HG03565 (cell line): ENCODE data around the gene EDEM3.
"Not testable (repeated sequence)": the region's sequence is repeated elsewhere in the genome, so short reads cannot be mapped to it uniquely, and the experiment has no call there.

Experiments used
- ATAC-seq: cut with Tn5 transposase; IDR thresholded peaks from one replicate; pipeline ENCODE4 v1.9.1; 2021; ENCODE audit warnings: mild to moderate bottlenecking, moderate library complexity; ENCODE audit not compliant: unreplicated experiment

EDEM3 gene

DNA sequence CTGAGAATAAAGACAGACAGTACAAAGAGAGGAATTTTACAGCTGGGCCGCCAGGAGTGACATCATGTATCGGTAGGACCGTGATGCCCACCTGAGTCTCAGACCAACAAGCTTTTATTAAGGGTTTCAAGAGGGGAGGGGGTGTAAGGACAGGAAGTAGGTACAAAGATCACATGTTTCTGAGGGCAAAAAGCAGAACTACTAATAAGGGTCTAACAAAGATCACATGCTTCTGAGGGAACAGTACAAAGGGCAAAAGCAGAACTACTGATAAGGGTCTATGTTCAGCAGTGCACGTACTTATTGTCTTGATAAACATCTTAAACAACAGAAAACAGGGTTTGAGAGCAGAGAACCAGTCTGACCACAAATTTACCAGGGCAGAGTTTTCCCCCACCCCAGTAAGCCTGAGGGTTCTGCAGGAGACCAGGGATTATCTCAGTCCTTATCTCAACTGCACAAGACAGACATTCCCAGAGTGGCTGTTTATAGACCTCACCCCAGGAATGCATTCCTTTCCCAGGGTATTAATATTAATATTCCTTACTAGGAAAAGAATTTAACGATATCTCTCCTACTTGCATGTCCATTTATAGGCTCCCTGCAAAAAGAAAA is 73.9 kb downstream of the EDEM3 start:
- not testable (repeated sequence) for ATAC-seq

DNA sequence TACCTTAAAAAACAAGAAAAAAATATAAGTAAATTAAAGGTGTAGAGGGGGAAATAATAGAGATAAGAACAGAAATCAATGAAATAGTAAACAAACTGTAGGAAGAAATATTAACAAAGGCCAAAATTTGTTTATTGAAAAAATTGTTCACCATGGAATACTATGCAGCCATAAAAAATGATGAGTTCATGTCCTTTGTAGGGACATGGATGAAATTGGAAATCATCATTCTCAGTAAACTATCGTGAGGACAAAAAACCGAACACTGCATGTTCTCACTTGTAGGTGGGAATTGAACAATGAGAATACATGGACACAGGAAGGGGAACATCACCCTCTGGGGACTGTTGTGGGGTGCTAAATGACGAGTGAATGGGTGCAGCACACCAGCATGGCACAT is 75.2 kb downstream of the EDEM3 start:
- not testable (repeated sequence) for ATAC-seq

GRCh38 chr1:184677344-184677743 is 77.3 kb downstream of the EDEM3 start:
- no peak for ATAC-seq

- ATAC-seq, result no peak
Measured at GRCh38 chr1:184673305-184673704, 81.4 kb downstream of the EDEM3 start.

DNA sequence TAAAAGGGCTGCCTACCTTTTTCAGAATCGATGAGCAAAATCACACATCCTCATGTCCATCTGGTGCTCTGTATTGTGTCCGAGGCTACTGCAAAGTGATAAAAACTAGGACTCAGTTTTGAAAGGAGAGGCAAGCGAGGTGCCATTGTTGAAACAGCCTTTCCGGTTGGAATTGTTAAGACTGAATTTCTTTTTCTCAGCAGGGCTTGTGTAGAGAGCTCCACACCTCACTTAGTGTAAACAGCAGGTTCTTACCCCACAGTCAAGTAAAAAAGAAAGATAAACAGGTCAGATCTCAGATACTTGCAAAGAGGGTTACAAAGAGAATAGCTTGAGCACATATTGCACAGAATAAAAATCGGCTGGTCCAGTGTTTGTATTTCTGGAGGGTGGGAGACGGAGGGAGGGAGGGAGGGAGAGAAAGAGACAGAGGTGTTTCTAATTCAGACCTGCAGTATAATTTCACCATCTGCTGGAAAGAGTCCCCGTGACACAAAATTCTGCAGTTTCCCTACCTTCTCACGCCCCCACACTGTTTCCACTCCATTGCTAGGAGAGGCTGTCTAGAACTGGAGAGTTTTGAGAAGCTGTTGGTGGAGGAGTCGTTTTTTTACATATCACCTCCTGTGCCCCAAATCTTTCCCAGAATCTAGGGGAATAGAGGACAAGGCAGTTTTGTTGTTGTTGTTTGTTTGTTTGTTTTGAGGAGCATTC is 82.5 kb downstream of the EDEM3 start:
- no peak for ATAC-seq

DNA sequence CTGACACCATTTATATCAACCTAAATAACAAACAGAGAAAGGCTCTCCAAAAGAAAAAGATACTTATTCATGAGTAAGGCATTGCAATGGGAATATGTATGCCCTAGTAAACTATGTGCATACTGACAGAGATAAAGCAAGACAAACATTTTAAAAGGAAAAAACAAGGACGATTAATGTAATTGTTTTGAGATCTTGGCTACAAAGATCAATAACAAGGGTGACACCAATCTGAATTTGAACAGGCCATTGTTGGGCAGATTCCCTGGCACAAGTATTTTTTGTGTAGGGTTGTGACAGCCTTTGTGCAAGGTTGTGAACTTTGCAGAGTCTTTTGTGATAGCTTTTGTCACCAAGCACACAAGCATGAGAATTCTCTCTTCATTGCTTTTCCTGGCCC is 85.3 kb downstream of the EDEM3 start:
- ATAC-seq, result no peak

DNA sequence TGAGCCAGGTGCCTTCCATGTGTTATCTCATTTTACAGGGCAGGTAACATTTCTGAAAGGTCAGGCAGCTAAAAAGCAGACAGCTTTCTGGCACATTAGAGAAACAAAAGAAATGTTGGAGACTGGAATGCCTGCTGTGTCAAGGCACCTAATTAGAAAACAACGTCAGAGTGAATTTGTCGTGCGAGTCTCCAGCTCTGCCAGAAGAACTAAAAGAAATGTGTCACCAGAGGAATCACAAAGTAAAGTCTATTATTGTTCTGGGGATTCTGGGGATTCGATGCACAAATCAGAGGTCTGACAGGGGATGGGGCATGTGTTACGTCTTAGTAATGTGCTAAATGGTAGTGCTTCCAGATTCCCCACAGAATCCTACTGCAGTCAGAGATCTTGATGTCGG is 89.3 kb downstream of the EDEM3 start:
- ATAC-seq, result no peak

DNA sequence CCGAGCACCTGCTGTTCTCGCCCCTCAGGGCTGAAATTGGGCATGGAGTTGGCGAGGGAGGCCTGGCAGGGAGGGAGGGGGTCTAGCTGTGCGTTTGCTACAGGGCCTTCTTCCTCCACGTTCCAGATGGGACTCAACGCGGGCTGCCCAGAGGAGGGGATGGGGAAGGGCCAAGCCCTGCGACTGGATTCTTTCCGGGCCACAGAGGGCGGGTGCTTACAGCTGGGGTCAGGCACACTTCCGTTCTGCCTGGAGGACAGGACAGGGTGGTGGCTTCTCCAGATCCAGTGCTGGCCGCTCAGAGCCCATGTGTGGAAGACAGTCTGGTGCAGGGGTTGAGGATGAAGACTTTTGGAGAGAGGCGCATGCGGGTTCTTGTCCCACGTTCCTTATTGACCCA is 90.0 kb downstream of the EDEM3 start:
- no peak for ATAC-seq

GRCh38 chr1:184664042-184664660 is 90.5 kb downstream of the EDEM3 start:
- no peak for ATAC-seq

GRCh38 chr1:184661801-184662200 is 92.9 kb downstream of the EDEM3 start:
- ATAC-seq, result no peak

DNA sequence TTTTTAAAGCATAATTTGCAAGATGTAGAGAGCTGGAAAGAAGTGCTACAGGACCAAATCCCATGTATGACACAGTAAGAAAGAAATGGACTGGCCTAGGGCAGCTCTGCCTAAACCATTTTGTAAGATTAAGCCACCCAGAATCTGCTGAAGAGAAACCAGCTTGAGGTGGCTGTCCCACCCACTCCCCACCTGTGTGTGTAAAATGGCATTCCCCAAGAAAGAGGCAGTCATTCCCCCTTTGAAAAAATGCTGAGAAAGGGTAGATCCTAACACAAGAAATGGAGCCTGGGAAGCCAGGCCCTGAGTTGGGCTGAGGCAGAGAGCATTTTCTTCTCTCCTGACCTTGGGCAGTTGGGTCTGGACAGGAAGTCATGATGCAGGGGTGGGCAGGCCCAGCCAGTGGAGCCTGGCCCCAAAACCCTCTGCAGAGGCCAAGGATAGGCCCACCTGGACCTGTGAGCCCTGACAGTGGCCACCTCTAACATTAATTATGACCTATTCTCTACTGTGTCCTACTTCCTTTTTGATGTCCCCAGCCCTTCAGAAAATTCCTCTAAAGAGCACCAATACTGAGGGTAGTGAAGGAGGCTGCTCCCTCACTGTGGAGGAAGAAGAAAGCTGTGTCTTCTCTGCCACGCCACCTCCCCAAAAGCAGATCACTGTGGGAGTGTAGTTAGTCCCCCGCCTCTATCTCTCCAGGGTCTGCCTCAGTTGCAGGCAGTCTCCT is 94.0 kb downstream of the EDEM3 start:
- no peak for ATAC-seq

DNA sequence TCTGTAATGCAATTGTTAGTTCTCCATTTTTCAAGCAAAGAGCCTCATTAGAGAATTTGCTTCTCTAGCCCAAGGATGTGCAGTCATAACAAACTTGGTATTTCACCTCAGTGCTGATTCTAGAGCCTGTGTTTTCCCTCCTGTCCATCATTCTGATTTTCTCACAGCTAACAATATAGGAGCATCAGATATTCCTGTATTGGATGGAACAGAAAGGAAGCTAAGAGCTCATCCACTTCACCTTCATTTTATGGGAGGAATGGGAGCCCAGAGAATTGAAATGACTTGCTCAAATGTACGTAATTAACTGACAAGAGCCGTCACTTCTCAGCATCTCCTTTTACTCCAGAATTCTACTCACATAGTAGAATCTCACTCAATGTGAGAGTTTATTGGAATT is 96.6 kb downstream of the EDEM3 start:
- no peak for ATAC-seq

DNA sequence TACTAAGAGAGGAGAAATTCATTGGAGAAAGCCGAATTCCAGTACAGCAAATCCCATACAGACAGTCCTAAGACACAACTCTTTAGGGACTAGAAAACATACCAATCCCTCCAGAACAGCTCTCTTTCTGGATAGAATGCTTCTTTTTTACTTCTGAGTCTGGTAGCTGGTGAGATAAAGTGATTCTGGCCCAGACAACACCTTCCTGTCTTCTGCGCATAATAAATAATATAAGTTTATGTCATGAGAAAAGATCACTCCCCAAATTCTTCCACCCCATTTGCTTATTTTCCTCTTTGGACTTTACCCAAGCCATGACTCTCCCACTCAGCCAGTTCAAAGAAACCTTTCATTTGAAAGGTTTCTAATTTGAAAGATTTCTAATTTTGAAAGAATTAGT is 98.4 kb downstream of the EDEM3 start:
- ATAC-seq, result no peak

DNA sequence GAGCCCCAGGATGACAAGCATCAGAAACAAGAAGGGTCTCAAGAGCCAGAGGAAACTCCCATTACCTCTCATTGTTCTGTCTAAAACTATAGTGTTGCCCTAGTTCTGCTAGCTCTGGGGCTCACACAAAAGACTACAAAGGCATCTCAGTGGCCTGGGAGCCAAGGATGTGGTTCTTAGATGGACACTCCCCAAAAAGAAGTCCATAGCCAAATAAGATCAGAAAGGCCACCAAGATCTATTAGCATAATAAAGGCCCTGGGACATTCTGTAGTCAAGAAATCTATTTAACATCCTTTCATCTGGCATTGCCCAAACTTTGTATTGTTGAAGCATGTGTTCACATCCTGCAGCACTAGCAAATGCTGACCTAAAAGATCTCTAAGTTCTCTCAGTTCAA is 99.5 kb downstream of the EDEM3 start:
- no peak for ATAC-seq

- ATAC-seq, result no peak
Measured at GRCh38 chr1:184650177-184650866, 104.3 kb downstream of the EDEM3 start.

DNA sequence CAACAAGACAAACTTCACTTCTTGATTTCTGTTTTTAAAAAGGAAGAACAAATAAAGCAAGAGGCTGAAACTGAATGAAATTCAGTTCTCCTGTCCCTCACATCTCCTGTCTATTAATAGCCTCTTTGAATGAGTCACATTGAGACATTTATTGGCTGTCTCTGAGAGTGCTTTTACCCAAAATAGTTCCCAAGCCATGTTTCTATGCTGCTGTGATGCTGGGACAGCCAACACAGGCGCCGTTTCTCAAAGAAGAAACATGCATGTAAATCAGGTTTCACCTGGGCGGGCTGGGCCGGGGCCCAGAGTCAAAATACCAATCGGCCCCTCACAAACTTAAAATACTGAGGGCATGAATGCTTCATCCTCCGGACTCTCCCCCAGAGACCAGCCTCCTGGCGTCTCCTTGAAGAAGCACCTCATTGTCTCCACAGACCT is 105.2 kb downstream of the EDEM3 start:
- peak; percentile 97 for ATAC-seq

- no peak for ATAC-seq
Measured at GRCh38 chr1:184648856-184649201, 105.8 kb downstream of the EDEM3 start.

DNA sequence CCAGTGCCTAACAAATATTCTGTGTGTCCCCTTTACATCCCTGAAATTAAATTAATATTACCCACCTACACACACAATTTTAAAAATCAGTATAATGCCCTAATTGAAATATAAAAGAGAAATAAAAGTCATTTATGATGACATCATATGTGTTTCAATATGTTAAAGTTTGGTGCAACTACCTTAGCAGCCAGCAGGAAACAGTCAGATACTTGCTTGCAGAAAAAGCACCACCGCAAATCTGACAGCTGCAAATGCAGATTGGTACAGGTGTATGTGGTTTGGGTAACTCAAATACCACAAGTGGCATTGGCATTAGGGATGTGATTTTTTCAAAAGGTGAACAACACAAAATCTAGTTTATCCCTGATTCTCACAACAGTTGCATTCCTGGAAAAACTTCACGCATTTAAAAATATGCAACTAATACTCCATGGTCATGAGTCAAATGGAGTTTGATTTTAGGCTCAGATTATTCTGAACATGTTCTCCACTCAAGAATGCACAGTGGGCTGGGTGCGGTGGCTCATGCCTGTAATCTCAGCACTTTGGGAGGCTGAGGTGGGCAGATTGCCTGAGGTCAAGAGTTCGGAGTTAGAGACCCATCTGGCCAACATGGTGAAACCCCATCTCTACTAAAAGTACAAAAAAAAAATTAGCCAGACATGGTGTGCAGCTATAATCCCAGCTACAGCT is 106.3 kb downstream of the EDEM3 start:
- ATAC-seq, result no peak

GRCh38 chr1:184647471-184647870 is 107.2 kb downstream of the EDEM3 start:
- no peak for ATAC-seq

DNA sequence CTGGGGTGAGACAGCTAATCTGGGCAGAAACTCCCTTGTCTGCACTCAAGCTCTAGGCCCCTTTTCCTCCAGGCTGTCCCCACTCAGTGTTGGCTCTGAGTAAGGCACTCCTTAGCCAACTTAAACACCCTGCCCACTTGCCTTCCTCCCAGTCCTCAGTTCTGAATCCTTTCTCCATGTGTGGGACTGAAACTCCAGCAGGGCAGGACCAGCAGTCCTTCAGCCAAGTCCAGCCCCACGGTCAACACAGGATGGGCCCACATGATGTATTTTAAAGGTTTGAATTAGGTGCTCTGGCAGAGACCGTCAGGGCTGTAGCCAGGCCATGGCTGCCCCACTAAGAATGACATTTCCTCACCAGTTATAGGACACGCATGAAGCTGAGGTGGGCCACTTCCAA is 107.8 kb downstream of the EDEM3 start:
- no peak for ATAC-seq
